ENCODE measurements around the gene GGTLC2.

- TF ChIP-seq CTCF (IDR thresholded peaks at IDR 0.05; ENCODE audit: low read depth, low read length) (no peak), EZH2phosphoT487 (IDR thresholded peaks at IDR 0.05; ENCODE audit: low read depth) (no peak)
Observed at GRCh38 chr22:22691716-22692701, 47.6 kb downstream of the GGTLC2 start.
